ENCODE measurements around the gene IL1A.

IL1A gene

DNA sequence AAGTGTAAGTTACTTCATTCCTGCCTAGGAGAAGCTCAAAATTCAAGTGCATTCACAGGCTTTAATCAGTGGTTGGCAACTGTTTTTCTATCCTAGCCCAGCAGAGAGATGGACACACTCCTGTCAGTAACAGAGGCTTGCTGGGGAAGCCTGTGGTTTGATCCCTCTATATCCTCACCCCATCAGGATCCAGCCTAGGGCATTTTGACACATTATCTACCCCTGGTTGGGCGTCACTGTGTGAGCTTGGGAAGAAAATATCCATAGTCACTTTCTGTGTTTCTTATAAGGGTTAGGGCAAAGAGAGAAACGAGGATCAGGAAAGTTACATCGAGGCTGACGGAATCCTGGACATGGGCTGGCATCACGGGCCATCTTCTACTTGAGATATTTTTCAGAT, 53.5 kb downstream of the IL1A start:
- no peak overlapping the region for H3K4me3 ChIP-seq (replicated peaks in 1 of 2; ENCODE audit: low read depth in 2 of 2, low read length in 2 of 2)
- TF ChIP-seq, protein P1, sequence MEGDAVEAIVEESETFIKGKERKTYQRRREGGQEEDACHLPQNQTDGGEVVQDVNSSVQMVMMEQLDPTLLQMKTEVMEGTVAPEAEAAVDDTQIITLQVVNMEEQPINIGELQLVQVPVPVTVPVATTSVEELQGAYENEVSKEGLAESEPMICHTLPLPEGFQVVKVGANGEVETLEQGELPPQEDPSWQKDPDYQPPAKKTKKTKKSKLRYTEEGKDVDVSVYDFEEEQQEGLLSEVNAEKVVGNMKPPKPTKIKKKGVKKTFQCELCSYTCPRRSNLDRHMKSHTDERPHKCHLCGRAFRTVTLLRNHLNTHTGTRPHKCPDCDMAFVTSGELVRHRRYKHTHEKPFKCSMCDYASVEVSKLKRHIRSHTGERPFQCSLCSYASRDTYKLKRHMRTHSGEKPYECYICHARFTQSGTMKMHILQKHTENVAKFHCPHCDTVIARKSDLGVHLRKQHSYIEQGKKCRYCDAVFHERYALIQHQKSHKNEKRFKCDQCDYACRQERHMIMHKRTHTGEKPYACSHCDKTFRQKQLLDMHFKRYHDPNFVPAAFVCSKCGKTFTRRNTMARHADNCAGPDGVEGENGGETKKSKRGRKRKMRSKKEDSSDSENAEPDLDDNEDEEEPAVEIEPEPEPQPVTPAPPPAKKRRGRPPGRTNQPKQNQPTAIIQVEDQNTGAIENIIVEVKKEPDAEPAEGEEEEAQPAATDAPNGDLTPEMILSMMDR (IDR thresholded peaks at IDR 0.05; ENCODE audit: low read depth, low read length) = no peak
- DNase-seq (ENCODE audit: low read depth in 2 of 2) = no peak

DNA sequence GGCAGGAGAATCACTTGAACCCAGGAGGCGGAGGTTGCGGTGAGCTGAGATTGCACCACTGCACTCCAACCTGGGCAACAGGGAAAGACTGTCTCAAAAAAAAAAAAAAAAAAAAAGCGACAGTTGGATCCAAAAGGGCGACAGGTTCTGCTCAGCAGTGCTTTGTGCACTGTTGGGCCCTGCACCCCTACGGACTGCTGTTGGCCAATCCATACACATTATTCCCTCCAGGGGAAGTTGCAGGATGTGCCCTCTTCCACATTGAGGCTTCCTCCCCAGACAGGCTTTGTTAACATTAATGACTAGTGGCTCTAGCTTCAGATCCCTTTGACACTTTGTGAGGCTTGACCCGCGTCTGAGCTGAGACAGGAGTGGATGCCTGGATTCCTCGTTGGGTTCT, 54.1 kb downstream of the IL1A start:
- TF ChIP-seq, protein P1 (IDR thresholded peaks at IDR 0.05; ENCODE audit: low read depth, low read length) = no peak
- DNase-seq (ENCODE audit: low read depth in 2 of 2) = no peak
- no peak overlapping the region for H3K4me3 ChIP-seq (replicated peaks in 1 of 2; ENCODE audit: low read depth in 2 of 2, low read length in 2 of 2)

DNA sequence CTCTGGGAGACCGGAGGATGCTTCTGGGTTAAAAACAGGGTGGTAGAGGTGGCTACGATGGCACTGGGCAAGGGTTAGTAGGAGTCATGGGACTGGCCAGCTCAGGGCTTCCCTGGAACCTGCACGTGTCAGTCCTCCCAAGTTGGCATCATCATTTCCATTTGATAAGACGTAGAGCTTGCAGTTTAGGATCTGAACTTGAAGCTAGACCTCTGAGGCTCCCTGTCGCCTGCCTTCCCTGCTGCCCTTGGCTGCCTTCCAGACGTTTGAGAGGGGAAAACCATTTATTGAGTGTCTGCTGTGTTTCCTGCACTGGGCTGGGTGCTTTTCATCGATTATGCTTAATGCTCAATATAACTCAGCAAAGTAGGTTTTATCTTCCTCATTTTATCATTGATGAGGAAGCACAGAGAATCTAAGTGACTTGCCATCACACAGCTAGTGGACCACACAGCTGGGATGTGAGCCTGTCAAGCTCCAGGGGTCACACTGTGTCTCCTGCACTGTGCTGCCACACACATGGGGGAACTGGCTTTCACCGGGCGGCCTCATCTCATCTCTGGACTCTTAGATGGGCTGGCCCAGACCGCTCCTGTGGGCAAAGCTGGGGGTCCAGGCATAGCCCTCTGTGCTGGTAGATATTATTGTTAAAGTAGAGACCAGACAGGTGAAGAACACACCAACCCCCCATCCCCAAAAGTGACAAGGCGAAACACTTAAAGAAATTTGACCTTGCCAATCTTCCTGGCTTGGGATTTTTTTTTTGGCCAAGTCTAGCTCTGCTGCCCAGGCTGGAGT, 55.7 kb downstream of the IL1A start:
- TF ChIP-seq, protein P1 (IDR thresholded peaks at IDR 0.05; ENCODE audit: low read depth, low read length) = no peak
- DNase-seq (ENCODE audit: low read depth in 2 of 2) = no peak
- no peak overlapping the region for H3K4me3 ChIP-seq (replicated peaks in 1 of 2; ENCODE audit: low read depth in 2 of 2, low read length in 2 of 2)

DNA sequence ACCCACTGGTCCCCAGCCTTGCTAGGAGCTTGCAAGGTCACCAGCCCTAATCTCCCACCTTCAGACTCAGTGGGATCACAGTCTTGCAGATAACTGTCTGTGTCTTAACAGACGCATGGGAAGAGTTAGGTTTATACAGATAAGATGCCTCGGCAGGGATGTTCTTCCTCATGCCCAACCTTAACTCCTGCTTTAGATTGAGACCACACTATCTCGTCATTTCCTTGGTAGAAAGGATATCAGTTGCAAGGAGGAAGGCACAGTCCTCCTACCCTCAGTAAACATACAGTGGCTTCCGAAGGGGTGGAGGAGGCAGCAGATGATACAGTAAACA, 56.3 kb downstream of the IL1A start:
- no peak overlapping the region for H3K4me3 ChIP-seq (replicated peaks in 1 of 2; ENCODE audit: low read depth in 2 of 2, low read length in 2 of 2)
- DNase-seq (ENCODE audit: low read depth in 2 of 2) = no peak
- TF ChIP-seq, protein P1 (IDR thresholded peaks at IDR 0.05; ENCODE audit: low read depth, low read length) = no peak

DNA sequence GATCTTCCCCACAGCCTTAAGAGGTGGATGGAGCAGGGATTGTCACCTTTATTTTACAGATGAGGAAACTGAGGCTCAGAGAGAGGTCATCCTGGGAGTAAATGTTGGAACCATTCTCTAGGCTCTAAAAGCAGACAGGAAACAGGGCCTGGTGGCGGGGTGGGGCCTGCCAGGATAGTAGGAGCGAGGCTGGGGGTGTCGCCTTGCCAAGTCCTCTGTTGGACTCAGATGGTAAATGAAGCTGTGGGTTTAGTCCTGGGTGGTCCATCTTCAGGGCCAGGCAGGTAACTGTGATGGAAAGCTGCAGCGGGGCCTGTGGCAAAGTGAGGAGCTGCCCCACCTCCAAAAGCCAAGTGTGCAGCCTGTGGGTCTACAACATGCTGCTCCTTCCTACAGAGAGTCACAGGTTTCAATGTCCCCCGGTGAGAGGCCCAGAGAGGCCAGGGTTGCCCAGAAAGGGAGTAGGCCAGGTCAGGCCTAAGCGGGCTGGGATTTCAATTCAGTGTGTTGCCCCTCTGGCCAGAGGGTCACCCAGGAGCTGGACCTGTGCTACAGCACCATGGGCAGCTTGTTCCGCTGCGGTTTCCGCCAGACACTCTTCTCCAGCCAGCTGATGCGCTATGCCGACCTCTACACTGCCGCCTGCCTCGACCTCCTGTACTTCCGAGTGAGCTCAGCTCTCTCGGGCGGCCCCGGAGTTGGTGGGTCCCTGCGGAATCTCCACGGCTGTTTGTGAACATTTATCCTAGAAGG, 56.8 kb downstream of the IL1A start:
- TF ChIP-seq, protein P1 (IDR thresholded peaks at IDR 0.05; ENCODE audit: low read depth, low read length) = no peak
- no peak for DNase-seq (ENCODE audit: low read depth in 2 of 2)

DNA sequence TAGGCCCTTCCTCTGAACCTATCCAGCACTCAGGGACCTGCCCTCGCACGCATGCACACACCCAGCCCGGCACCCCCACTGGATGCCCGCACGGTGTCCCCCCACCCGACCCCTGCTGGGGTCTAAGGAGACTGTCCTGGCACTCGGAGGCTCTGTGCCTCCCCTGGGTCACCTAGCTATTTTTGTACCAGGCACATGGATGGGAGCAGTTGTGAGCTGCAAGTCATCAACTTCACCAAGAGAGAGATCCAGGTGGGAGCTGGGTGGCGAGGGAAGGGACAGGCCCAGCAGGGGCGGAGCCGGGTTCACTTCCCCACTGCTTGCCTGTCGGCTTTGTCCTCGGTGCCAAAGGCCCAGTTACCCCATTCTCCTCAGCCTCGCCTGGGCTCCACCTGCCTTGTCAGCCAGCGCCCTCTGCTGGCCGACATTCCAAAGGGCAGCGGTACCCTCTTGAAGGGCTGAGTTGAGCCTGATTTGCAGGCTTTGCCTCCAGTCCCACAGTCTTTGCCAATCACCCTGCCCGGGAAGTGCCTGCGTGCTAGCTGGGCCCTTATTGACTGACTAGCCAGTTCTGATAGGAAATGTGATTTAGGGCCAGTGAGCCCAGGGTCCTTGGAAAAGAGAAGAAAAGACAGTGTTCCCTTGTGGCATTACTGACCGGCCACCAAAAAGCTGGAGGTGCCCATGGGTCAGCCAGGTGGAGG, 57.7 kb downstream of the IL1A start:
- no peak overlapping the region for H3K4me3 ChIP-seq (replicated peaks in 1 of 2; ENCODE audit: low read depth in 2 of 2, low read length in 2 of 2)
- DNase-seq (ENCODE audit: low read depth in 2 of 2) = peak; percentile 94 to 95
- TF ChIP-seq, protein P1 (IDR thresholded peaks at IDR 0.05; ENCODE audit: low read depth, low read length) = peak; percentile 98

More for the DNA sequence above, 56.8 kb downstream of the IL1A start:
- H3K4me3 ChIP-seq (replicated peaks in 1 of 2; ENCODE audit: low read depth in 2 of 2, low read length in 2 of 2) = no peak overlapping the region

Data from cardiac fibroblast (primary cell).